Subcutaneous abdominal adipose tissue (tissue), 5 donors: ENCODE data around the gene SEMA6B.

Source experiments
- H3K27ac ChIP-seq: one replicate; pipeline ENCODE4 v1.7.0; 2013; ENCODE audit warnings: low read depth, mild to moderate bottlenecking, inconsistent platforms, low read length, moderate library complexity
- H3K27me3 ChIP-seq, 5 donors: one replicate each; pipeline ENCODE4 v1.7.0; 2013; ENCODE audit warnings: low read length in 5 of 5, inconsistent platforms in 1 of 5; ENCODE audit not compliant: control insufficient read depth in 5 of 5, insufficient read depth in 4 of 5
- H3K36me3 ChIP-seq, 5 donors: one replicate each; pipeline ENCODE4 v1.7.0; 2013; ENCODE audit warnings: low read length in 5 of 5; ENCODE audit not compliant: control insufficient read depth in 5 of 5, insufficient read depth in 5 of 5
- H3K4me1 ChIP-seq, 5 donors: one replicate each; pipeline ENCODE4 v1.7.0; 2013; ENCODE audit warnings: low read length in 5 of 5, mild to moderate bottlenecking in 3 of 5, moderate library complexity in 1 of 5; ENCODE audit not compliant: control insufficient read depth in 5 of 5, insufficient read depth in 5 of 5
- H3K4me3 ChIP-seq, 5 donors: one replicate each; pipeline ENCODE4 v1.7.0; 2013; ENCODE audit warnings: low read length in 5 of 5, low read depth in 1 of 5
- H3K9ac ChIP-seq, 5 donors: one replicate each; pipeline ENCODE4 v1.7.0; 2013; ENCODE audit warnings: low read length in 5 of 5, mild to moderate bottlenecking in 4 of 5, moderate library complexity in 3 of 5
- H3K9me3 ChIP-seq, 5 donors: one replicate each; pipeline ENCODE4 v1.7.0; 2013; ENCODE audit warnings: low read length in 5 of 5; ENCODE audit not compliant: control insufficient read depth in 5 of 5
- donor health status: healthy.
- donor health status: healthy.
- donor health status: healthy.
- donor health status: healthy.
- donor health status: healthy.

SEMA6B gene

GRCh38 chr19:4539693-4540581 is 19.5 kb downstream of the SEMA6B start, which contains the start of gene LRG1:
LRG1 (minus strand) TSS chr19:4540036; CDS start chr19:4540013, 23 bp downstream.
- no peak within 1 kb of the TSS for H3K4me3 ChIP-seq

GRCh38 chr19:4539169-4539692 is 20.3 kb downstream of the SEMA6B start:
- Histone ChIP-seq H3K4me1 (peaks cover 0 to 36% (median 26%) of the 10 kb centered on the region in 5 donors), H3K4me3 (no peak overlapping the region), H3K36me3 (no peaks in the 10 kb centered on the region), H3K9me3 (peaks cover 0 to 5% (median 2%) of the 10 kb centered on the region in 5 donors), H3K27me3 (no peaks in the 10 kb centered on the region), H3K9ac (no peak overlapping the region), H3K27ac (no peak overlapping the region)

More at GRCh38 chr19:4539693-4540581, 19.5 kb downstream of the SEMA6B start, which contains the start of gene LRG1:
- no peaks in the 10 kb centered on the region for H3K36me3 ChIP-seq
- H3K9ac ChIP-seq = no peak within 1 kb of the TSS
- peaks cover 0 to 28% (median 19%) of the 10 kb centered on the region in 5 donors for H3K4me1 ChIP-seq
- H3K27me3 ChIP-seq = no peaks in the 10 kb centered on the region
- peaks cover 0 to 5% (median 2%) of the 10 kb centered on the region in 5 donors for H3K9me3 ChIP-seq
- peak within 1 kb of the TSS; percentile 18 for H3K27ac ChIP-seq

GRCh38 chr19:4538601-4538954 is 20.9 kb downstream of the SEMA6B start:
- Histone ChIP-seq H3K27ac (no peak overlapping the region), H3K27me3 (no peaks in the 10 kb centered on the region), H3K4me3 (no peak overlapping the region), H3K36me3 (no peaks in the 10 kb centered on the region), H3K4me1 (peaks cover 0 to 36% (median 26%) of the 10 kb centered on the region in 5 donors), H3K9ac (no peak overlapping the region), H3K9me3 (peaks cover 0 to 5% (median 2%) of the 10 kb centered on the region in 5 donors)

GRCh38 chr19:4537953-4538600 is 21.4 kb downstream of the SEMA6B start:
- Histone ChIP-seq H3K27ac (no peak overlapping the region), H3K36me3 (no peaks in the 10 kb centered on the region), H3K4me3 (no peak overlapping the region), H3K9ac (no peak overlapping the region), H3K27me3 (no peaks in the 10 kb centered on the region), H3K4me1 (peaks cover 0 to 37% (median 26%) of the 10 kb centered on the region in 5 donors), H3K9me3 (peaks cover 0 to 5% (median 2%) of the 10 kb centered on the region in 5 donors)

- H3K9me3 ChIP-seq = peaks cover 0 to 5% (median 2%) of the 10 kb centered on the region in 5 donors
These were observed 22.7 kb downstream of the SEMA6B start for GRCh38 chr19:4536798-4537197.

GRCh38 chr19:4534836-4535658 is 24.4 kb downstream of the SEMA6B start, which contains the start of gene PLIN5:
PLIN5 (minus strand) TSS chr19:4535224; CDS start chr19:4534074, 1,150 bp downstream.
- Histone ChIP-seq H3K27me3 (no peaks in the 10 kb centered on the region), H3K4me3 (peak within 1 kb of the TSS; percentile 39 to 75 (median 48)), H3K9me3 (no peaks in the 10 kb centered on the region), H3K9ac (peak within 1 kb of the TSS in 3 of 5 donors; percentile 20 to 75 (median 57)), H3K4me1 (peaks cover 0 to 31% (median 21%) of the 10 kb centered on the region in 5 donors), H3K36me3 (no peaks in the 10 kb centered on the region), H3K27ac (peak within 1 kb of the TSS; percentile 37)

More at GRCh38 chr19:4536798-4537197, 22.7 kb downstream of the SEMA6B start:
- Histone ChIP-seq H3K4me3 (no peak overlapping the region), H3K27ac (no peak overlapping the region), H3K27me3 (no peaks in the 10 kb centered on the region), H3K9ac (no peak overlapping the region), H3K4me1 (peaks cover 0 to 37% (median 26%) of the 10 kb centered on the region in 5 donors), H3K36me3 (no peaks in the 10 kb centered on the region)

GRCh38 chr19:4533835-4534424 is 25.6 kb downstream of the SEMA6B start:
- Histone ChIP-seq H3K4me1 (peaks cover 0 to 27% (median 16%) of the 10 kb centered on the region in 5 donors), H3K9me3 (no peaks in the 10 kb centered on the region), H3K36me3 (no peaks in the 10 kb centered on the region), H3K27ac (no peak overlapping the region), H3K27me3 (no peaks in the 10 kb centered on the region), H3K9ac (no peak overlapping the region), H3K4me3 (peak overlapping the region in 1 of 5 donors; percentile 44)

GRCh38 chr19:4533334-4533733 is 26.1 kb downstream of the SEMA6B start:
- Histone ChIP-seq H3K36me3 (peaks cover 0 to 4% (median 0%) of the 10 kb centered on the region in 5 donors), H3K4me1 (peaks cover 0 to 27% (median 16%) of the 10 kb centered on the region in 5 donors), H3K9me3 (no peaks in the 10 kb centered on the region), H3K27me3 (no peaks in the 10 kb centered on the region), H3K9ac (no peak overlapping the region), H3K4me3 (no peak overlapping the region), H3K27ac (no peak overlapping the region)

- Histone ChIP-seq H3K4me1 (peaks cover 0 to 27% (median 16%) of the 10 kb centered on the region in 5 donors), H3K9ac (no peak overlapping the region), H3K9me3 (no peaks in the 10 kb centered on the region), H3K27me3 (no peaks in the 10 kb centered on the region), H3K36me3 (peaks cover 0 to 4% (median 0%) of the 10 kb centered on the region in 5 donors), H3K4me3 (no peak overlapping the region), H3K27ac (no peak overlapping the region)
These were observed 27.8 kb downstream of the SEMA6B start for GRCh38 chr19:4531562-4532165.
